Fibroblast of skin of left quadriceps (primary cell): ENCODE data around the gene SLC66A2.
"Not testable (repeated sequence)": the region's sequence is repeated elsewhere in the genome, so short reads cannot be mapped to it uniquely, and the experiment has no call there.

Experiments
- DNase-seq, 2 experiments: peaks; one replicate each; pipeline ENCODE4 v3.0.0-alpha.2; 2013; ENCODE audit warnings: low read depth in 2 of 2

The SLC66A2 gene

DNA sequence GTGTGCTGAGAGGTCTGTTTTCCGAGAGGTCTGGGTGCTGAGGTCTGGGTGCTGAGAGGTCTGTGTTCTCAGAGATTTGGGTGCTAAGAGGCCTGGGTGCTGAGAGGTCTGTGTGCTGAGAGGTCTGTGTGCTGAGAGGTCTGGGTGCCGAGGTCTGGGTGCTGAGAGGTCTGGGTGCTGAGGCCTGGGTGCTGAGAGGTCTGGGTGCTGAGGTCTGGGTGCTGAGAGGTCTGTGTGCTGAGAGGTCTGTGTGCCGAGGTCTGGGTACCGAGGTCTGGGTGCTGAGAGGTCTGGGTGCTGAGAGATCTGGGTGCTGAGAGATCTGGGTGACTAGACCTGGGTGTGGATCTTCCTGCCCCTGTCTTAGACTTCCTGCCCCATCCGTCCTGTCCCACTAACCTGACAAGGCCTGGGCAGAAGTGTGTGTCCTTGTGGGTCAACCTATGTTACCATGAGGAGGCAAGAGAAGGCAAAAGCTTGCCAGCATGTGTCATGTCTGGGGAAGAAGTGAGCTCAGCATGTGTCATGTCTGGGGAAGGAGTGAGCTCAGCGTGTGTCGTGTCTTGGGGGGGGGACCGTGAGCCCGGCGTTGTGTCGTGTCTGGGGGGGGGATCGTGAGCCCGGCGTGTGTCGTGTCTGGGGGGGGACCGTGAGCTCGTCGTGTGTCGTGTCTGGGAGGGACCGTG is 84.4 kb downstream of the SLC66A2 start:
- no peak for DNase-seq

DNA sequence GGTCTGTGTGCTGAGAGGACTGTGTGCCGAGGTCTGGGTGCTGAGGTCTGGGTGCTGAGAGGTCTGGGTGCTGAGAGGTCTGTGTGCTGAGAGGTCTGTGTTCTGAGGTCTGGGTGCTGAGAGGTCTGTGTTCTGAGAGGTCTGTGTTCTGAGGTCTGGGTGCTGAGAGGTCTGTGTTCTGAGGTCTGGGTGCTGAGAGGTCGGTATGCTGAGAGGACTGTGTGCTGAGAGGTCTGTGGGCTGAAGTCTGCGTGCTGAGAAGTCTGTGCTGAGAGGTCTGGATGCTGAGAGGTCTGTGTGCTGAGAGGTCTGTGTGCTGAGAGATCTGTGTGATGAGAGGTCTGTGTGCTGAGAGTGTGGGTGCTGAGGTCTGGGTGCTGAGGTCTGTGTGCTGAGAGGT is 85.5 kb downstream of the SLC66A2 start:
- not testable (repeated sequence) for DNase-seq

DNA sequence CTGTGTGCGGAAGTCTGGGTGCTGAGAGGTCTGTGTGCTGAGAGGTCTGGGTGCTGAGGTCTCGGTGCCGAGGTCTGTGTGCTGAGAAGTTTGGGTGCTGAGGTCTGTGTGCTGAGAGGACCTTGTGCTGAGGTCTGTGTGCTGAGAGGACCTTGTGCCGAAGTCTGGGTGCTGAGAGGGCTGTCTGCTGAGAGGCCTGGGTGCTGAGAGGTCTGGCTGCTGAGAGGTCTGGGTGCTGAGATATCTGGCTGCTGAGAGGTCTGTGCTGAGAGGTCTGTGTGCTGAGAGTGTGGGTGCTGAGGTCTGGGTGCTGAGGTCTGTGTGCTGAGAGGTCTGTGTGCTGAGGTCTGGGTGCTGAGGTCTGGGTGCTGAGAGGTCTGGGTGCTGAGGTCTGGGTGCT is 86.5 kb downstream of the SLC66A2 start:
- not testable (repeated sequence) for DNase-seq

DNA sequence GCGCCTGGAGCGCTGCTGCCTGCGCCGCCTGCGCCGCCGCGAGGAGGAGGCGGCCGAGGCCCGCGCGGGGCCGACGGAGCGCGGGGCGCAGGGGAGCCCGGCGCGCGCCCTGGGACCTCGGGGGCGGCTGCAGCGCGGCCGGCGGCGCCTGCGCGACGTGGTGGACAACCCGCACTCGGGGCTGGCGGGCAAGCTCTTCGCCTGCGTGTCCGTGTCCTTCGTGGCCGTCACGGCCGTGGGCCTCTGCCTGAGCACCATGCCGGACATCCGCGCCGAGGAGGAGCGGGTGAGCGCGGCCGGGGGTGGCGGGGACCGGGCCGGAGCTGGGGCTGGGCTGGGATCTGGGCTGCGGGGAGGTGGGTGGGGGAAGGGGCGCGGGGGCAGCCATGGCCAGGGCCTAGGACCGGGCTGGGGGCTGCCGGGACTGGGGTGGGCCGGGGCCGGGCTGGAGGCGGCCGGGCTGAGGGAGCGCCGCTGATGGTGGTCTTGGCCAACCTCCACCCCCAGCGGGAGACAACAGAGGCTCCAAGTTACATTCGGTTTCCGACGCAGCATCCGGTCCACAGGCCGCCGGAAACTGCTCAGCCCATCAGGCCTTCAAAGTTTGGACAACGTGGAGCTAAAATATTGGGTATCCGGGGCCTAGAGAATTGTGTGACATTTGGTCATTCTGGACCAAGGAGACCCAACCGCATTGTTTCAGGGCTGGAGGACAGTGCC is 87.3 kb downstream of the SLC66A2 start:
- no peak for DNase-seq

DNA sequence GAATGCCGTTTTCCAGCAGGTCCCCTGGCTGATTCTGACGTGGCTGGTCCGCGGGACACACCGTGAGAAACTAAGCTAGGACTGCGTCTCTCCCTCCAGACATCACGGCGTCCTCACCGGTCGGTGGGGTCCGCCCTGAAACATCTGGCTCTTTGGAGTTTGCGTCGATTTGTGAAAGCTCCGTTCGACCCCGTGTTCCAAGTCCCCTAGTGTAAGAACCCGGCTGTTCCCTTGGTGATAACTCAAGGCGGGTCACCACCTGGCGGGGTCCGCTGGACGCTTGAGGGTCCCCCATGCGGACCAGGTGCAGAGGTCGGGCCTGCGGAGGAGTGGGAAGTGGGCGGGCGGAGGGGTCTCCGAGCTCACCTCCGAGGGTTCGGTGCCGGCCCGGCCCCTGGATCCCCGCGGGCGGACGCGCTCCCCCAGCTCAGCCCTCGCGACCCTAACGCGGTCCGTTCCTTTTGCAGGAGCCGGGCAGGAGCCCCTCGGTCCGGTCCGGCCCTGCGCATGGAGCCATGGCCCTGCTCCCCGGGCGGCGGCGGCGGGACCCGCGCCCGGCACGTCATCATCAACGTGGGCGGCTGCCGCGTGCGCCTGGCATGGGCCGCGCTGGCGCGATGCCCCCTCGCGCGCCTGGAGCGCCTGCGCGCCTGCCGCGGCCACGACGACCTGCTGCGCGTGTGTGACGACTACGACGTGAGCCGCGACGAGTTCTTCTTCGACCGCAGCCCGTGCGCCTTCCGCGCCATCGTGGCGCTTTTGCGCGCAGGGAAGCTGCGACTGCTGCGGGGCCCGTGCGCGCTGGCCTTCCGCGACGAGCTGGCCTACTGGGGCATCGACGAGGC is 88.1 kb downstream of the SLC66A2 start:
- DNase-seq, result no peak

DNA sequence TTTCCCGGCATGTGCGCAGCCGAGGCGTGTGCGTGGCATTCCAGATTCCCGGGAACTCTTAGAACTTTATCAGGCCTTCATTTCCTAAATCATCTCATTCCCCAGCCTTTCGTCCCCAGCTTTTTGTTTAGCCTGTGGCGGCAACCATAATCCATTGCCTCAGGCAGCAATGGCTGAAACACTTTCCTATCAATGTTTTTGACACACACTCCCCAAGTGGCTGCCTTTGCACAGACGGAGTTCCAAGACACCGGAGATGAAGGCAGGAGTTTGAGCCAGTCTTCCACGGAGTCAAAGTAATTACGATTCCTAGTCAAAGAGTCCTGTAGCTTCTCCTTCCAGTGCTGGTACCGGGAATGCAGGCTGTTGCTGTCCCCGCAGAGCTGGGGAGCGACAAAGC is 88.9 kb downstream of the SLC66A2 start:
- DNase-seq, result no peak

DNA sequence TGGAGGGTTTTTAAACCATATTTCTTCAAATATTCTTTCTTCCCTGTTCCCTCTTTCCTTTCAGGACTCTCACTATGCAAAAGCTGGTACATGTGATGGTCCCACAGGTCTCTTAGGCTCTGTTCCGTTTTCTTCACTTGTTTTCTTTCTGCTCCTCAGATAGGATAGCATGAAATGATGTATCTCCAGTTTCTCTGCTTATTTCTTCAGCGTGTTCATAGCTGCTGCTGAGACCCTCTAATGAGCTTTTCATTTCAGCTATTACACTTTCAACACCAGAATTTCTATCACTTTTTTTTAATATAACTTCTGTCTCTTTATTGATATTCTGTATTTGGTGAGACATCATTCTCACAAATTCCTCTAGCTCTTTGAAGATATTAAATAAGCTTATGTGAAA is 89.8 kb downstream of the SLC66A2 start:
- no peak for DNase-seq

DNA sequence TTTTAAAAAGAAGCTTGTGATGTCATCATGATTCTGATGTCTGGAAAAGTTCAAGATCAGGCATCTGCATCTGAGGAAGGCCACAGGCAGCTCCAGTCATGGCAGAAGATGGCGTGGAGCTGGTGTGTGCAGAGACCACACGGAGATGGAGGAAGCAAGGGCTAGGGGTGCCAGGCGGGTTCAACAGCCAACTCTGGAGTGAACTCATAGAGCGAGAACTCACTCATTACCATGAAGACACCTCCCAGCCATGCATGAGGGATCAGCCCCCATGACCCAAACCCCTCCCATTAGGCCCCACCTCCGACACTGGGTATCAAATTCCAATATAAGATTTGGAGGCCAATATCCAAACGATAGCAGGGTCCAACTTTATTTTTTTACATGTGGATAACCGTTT is 92.1 kb downstream of the SLC66A2 start:
- DNase-seq, result no peak

DNA sequence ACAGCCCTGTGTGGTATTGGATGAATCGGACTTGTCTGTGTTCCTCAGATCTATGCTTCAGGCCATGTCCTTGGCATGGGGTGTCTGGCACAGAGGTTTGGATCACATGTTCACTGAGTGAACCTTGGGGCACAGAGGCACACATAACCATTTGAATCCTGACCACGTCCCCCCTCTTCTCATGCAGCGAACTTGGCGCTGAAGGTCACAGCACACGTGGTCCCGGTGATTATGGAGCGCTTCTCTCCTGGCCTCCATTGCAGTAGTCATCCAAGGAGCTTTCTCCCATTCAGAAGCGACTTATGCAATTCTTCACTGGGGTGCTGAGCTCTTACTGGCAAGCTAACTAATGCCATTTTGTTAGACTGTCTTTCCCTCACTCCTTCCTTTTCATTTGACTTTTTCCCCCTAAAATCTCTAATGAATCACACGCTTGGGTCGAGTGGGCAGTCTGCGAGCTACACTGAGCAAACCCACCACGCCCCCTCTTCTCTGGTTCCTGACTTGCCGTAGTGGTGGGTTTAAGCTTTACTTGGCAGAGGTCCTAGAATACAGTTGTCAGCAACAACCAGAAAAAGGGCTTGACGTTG is 94.3 kb downstream of the SLC66A2 start:
- DNase-seq, result peak; percentile 9 to 11

DNA sequence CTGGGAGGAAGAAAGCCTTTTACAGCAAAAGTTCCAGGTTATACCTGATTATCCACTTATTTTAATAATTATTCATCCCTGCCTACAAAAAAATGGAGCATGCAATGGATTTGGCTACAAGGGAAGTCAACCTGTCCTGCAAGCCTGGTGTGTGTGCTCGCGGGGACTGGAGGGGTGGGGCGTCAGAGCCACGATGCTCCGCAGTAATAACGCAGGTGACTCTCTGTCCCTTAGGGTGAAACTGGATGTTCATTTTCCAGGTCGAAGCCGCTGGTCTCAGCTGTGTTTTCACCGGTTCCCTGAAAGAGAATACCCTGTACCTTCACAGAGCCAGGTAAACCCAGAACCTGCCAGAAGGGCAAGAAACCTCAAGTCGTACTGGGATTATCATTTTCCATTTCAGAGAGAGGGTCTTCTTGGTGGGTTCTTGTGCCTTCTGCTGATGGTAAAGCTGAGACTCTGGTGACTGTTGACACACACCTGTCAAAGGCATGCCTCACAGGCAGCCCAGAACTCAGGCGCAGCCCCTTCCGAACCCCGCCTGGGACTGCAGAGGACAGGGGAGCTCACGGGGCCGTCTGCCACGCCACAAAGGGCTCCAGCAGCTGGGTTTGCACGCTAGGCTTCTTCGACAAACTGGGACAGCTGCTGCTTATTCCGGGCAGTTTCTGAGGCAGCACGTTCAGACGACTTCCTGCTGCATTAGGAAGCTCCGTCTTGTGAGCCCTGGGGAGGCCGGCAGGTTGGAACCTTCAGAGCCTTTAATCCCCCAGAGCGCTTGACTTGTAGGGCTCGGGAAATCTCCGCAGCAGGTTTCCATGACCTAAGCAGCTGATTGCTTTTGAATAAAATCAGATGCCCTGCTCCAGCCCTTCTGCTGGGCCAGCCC is 95.1 kb downstream of the SLC66A2 start:
- no peak for DNase-seq

DNA sequence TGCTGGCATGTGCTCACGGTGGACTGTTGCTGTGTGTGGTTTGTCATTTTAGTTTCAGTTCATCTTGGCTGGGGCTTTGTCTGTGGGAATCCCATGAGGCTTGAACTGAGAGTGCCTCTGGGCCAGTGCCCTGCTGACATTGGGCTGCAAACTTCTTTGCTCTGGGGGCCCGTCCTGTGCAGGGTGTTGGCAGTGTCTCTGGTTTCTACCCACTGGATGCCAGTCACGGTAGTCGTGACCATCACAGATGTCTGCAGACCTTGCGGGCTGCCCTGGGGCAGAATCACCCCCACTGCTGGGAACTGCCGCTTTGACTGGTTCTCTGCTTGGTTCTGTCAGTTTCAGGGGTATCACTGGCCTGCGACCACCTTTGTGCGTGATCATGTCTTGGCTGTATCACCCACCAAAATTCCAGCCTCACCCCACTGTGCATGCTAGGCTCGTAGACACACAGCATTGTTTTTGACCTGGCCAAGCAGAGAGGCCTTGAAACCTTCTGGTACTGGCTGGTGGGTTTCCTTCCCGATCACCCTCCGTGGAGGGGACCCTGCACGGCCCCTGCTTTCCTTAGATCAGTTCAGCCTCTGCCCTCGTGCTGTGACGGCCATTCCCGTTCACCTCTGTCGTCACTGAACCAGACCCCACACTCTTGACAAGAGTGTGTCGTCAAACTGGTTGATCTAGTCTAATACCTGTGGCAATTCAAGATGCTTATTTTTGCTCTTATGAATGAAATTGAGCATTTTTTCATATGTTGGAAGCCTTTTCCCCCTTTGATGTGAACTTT is 96.1 kb downstream of the SLC66A2 start:
- no peak for DNase-seq

DNA sequence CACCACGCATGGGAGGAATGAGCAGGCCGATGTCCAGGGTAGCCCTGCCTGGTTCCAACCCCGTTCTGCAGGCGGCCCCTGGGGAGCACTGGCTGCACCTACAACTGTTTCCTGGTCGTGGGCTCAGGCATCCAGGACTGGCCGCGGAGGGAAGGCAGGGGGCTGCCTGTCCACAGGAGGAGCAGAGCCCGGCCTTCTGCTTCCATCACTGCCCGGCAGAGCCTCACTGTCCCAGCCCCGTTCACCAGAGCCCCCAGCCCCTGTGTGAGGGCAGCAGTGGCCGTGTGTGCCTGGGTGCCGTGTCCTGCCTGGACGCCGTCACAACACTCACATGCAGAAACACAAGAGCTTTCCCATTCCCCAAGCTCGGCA is 97.5 kb downstream of the SLC66A2 start:
- DNase-seq, result no peak

DNA sequence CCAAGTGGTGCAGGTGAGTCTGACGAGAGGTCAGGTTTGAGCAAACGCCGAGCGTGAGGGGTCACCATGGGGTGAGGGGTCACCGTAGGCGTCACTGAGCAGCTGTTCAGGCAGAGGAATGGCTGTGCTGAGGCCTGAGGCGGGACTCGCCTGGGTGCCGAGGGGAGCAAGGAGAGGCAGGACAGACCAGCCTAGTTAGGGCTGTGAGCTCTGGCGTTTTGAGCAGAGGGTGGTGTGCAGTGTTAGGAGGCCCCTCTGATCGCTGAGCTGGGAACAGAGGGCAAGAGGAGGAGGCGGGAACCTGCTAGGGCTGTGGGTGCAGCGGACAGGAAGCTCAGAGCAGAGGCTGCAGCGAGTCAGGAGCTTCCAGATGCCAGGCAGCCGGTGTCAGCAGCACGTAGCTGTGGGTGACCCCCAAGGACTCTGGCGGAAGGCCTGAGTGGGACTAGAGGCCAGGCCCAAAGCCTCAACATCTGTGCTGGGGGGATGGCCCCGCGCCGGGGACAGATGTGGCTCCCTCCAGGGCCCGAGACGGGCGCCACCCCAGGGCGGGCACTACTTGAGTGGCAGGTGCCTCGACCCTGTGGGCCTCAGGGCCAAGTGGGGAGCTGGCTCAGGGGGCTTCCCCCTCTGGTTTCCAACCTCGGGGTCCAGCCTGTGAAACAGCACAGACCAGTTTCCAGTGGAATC is 98.0 kb downstream of the SLC66A2 start:
- no peak for DNase-seq

DNA sequence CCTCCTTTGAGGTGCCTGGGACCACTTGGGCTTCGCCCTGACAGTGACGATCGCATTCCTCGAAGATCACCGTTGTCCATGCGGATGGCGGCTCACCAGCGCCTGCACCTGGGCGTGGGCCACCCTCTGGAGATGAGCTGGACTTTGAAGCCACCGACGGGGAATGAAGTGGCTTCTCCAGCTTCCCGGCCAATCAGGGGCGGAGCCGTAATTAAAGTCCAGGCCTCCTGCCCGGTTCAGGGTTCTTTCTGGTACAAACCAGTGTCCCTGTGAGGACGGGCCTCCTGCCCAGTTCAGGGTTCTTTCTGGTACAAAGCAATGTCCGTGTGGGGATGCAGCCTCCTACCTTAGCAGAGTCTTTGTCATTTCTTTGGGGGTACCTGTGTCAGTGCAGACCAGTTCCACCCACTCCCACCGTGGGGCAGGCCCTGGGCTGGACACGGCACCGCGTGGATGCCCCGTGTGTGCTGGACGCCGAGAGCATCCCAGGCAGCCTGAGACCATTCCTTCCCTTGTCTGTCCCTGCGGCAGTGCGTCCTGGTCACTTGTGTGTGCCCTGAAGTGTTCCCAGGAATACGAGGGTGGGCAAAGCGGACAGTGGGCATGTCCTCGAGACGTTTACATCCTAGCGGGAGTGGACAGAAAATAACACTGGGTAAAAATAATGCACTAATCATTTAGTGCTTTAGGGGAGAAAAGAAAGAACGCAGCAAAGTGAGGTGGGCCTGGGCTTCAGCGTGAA is 98.7 kb downstream of the SLC66A2 start:
- DNase-seq, result no peak
